ENCODE measurements around the gene CWC15. TPM values are rescaled to one million over a fixed set of nuclear protein-coding genes. Genes with fewer than 3 reads are reported as not detected.
A peak's percentile ranks its signal among the peaks of the same experiment; 100 is the strongest.

Gene CWC15
- total RNA-seq, 1 donor = 48.4 TPM

- no peak for TF ChIP-seq CTCF (IDR thresholded peaks at IDR 0.05; ENCODE audit: insufficient read depth, low read length)
- H3K4me3 ChIP-seq (ENCODE audit: low read depth, low read length) = no peak overlapping the region
- peak; percentile 16 for DNase-seq (ENCODE audit: low read depth)
These were observed 45.0 kb downstream of the CWC15 start for GRCh38 chr11:94928117-94928990.

DNA sequence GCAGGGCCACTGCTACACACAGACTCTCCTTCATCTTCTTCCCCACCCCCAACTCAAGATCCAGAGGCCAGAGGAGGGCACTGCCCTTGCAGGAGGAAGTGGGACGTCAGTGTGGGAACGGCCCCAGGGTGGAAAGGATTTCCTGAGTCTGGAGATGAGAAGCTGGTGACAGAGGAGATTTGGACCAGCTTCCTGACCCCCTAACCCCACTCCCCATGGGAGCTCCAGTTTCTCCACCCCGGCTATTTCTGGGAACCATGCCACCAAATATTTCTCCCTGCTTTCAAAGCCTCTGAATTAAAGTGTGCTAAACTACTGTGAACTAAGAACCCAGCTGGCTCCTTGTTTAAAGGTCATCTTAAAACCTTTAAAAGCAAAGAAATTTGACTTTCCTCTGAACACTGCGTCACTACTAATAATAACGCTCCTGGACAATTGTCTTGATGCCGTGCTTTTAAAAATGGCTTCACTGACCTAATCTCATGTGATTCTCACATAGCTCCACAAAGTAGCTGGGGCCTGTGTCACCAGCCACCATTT, 46.6 kb downstream of the CWC15 start:
- peak; percentile 96 for DNase-seq (ENCODE audit: low read depth)

GRCh38 chr11:94926271-94926625, 47.1 kb downstream of the CWC15 start:
- H3K4me3 ChIP-seq (ENCODE audit: low read depth, low read length) = no peak overlapping the region
- no peak for TF ChIP-seq CTCF (IDR thresholded peaks at IDR 0.05; ENCODE audit: insufficient read depth, low read length)
- no peak for DNase-seq (ENCODE audit: low read depth)

More for the DNA sequence above, 46.6 kb downstream of the CWC15 start:
- TF ChIP-seq CTCF (IDR thresholded peaks at IDR 0.05; ENCODE audit: insufficient read depth, low read length) = no peak
- no peak overlapping the region for H3K4me3 ChIP-seq (ENCODE audit: low read depth, low read length)

DNA sequence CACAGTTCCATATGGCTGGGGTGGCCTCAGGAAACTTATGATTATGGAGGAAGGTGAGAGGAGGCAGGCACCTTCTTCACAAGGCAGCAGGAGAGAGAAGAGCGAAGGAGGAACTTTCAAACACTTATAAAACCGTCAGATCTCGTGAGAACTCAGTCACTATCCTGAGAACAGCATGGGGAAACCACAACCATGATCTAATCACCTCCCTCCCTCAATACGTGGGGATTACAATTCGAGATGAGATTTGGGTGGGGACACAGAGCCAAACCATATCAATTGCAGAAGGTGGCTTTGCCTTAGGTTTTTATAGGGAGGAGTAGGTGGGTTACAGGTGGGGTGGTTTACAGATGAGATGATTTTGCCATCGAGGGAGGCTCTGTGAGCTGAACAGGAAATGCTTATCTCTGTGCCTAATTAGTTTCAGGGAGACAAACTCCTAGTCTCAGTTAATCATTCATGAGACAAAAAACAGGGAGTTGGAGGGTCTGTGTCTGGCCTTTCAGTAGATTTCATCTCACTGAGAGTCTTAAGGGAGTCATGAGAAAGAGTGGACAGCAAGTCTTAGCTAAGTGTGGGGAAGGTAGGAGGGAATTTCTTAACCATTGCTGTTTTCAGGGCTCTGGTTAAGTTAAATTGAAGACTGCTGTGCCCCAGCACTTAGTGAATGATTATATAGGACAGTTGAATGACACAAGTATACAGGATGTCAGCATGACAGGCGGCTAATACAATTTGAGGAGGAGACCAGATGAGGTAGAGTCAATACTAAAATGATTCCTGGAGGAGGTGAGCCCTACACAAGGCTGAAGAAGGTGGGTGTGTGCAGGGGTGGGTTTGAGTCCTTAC, 47.7 kb downstream of the CWC15 start:
- no peak overlapping the region for H3K4me3 ChIP-seq (ENCODE audit: low read depth, low read length)
- no peak for TF ChIP-seq CTCF (IDR thresholded peaks at IDR 0.05; ENCODE audit: insufficient read depth, low read length)
- no peak for DNase-seq (ENCODE audit: low read depth)

DNA sequence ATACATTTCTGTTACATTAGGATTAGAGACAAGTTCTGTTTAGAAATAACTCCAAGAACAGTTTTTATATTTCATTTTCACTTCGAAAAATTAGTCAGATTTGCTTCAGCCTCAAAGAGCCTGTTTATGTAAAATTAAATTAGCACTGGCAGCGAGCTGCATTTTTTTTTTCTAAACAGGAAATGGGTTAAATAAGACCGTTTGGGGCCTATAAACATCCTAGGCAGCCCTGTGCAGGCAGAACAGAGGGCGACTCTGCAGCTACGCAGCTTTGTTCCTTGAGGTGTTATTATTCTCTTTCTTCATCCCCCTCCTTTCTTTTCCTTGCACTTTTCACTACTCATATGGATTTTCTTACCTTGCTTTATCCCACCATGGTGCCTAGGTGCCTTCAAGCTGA, 48.7 kb downstream of the CWC15 start:
- H3K4me3 ChIP-seq (ENCODE audit: low read depth, low read length) = no peak overlapping the region
- no peak for DNase-seq (ENCODE audit: low read depth)
- TF ChIP-seq CTCF (IDR thresholded peaks at IDR 0.05; ENCODE audit: insufficient read depth, low read length) = no peak

- no peak overlapping the region for H3K4me3 ChIP-seq (ENCODE audit: low read depth, low read length)
- TF ChIP-seq CTCF (IDR thresholded peaks at IDR 0.05; ENCODE audit: insufficient read depth, low read length) = no peak
- no peak for DNase-seq (ENCODE audit: low read depth)
These were observed 49.2 kb downstream of the CWC15 start for GRCh38 chr11:94924171-94924572.
